HEK293T (cell line): ENCODE measurements around the gene TFF1.

Experiments used
- CTCF ChIA-PET: fragments of 350-600 bp; formaldehyde crosslinking; extraction: SDS; loops from one replicate; lab custom pipeline; 2021; ENCODE audit warnings: antibody characterized with exemption, inconsistent platforms; lab: Yijun Ruan, JAX
- POLR2A ChIA-PET: fragments of 350-600 bp; formaldehyde crosslinking; extraction: SDS; loops from one replicate; lab custom pipeline; 2020; ENCODE audit warnings: antibody characterized with exemption, inconsistent platforms; lab: Yijun Ruan, JAX
- DNase-seq: peaks from one replicate; pipeline ENCODE4 v3.0.0; 2012; ENCODE audit warnings: mixed read lengths; ENCODE audit errors: extremely low spot score
- ARNT ChIP-seq: fragments of 450-650 bp; IDR thresholded peaks from 2 replicates; pipeline ENCODE4 v1.6.1; 2017; ENCODE audit warnings: mild to moderate bottlenecking
- BHLHE40 ChIP-seq: fragments of 450-650 bp; IDR thresholded peaks from 2 replicates; pipeline ENCODE4 v1.6.1; 2016; ENCODE audit warnings: mild to moderate bottlenecking, moderate library complexity, borderline replicate concordance
- CTBP1 ChIP-seq: fragments of 450-650 bp; IDR thresholded peaks from 2 replicates; pipeline ENCODE4 v1.6.1; 2016; ENCODE audit warnings: borderline replicate concordance
- FOXA1 ChIP-seq: fragments of 450-650 bp; IDR thresholded peaks from 2 replicates; pipeline ENCODE4 v1.6.1; 2016; ENCODE audit warnings: mild to moderate bottlenecking
- FOXK2 ChIP-seq: fragments of 450-650 bp; IDR thresholded peaks from 2 replicates; pipeline ENCODE4 v1.6.1; 2016; ENCODE audit warnings: mild to moderate bottlenecking
- HDGF ChIP-seq: fragments of 450-650 bp; IDR thresholded peaks from 2 replicates; pipeline ENCODE4 v1.6.1; 2017; ENCODE audit warnings: antibody characterized with exemption, borderline replicate concordance
- L3MBTL2 ChIP-seq: fragments of 450-650 bp; conservative IDR thresholded peaks from 2 replicates; pipeline ENCODE4 v1.6.1; 2016; ENCODE audit warnings: mild to moderate bottlenecking
- LEF1 ChIP-seq: fragments of 450-650 bp; IDR thresholded peaks from 2 replicates; pipeline ENCODE4 v1.6.1; 2017; ENCODE audit warnings: mild to moderate bottlenecking, borderline replicate concordance
- NFRKB ChIP-seq: fragments of 450-650 bp; IDR thresholded peaks from 2 replicates; pipeline ENCODE4 v1.6.1; 2016; ENCODE audit warnings: mild to moderate bottlenecking, moderate library complexity
- PKNOX1 ChIP-seq: fragments of 450-650 bp; IDR thresholded peaks from 2 replicates; pipeline ENCODE4 v1.6.1; 2016
- SP1 ChIP-seq: fragments of 450-650 bp; IDR thresholded peaks from 2 replicates; pipeline ENCODE4 v1.6.1; 2017
- TARDBP ChIP-seq: fragments of 450-650 bp; IDR thresholded peaks from 2 replicates; pipeline ENCODE4 v1.6.1; 2016
- ZNF384 ChIP-seq: fragments of 450-650 bp; IDR thresholded peaks from 2 replicates; pipeline ENCODE4 v1.6.1; 2016

The TFF1 gene

DNA sequence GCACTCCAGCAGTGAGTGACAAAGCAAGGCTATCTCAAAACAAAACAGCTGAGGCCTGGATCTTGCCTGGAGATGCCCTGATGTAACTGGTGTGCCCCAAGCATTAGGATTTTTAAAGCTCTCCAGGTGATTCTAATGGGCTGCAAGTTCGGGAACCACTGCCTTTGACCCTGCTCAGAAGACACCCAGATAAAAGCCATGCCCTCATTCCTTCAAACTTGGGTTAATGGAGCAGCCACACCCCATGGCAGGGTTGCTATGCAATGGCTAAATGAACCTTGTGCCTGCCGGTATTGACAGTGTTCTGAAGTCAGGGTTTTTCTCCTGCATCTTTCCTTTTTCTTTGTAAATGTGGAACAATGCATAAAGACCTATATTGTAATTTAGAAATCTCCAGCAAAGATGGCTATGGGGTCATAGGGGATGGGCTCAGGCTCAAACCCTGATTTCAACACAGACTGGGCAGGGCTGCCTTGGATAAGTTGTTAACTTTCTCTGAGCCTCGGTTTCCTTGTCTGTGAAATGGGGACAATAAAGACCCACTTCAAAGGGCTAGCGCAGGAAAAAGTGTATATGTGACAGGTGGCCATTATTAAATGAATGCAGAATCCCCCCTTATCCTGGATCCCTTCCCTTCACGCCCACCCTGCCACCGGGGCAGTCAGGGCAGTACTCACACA is 51.6 kb downstream of the TFF1 start:
- POLR2A ChIA-PET = no interaction called here
- DNase-seq = no peak

DNA sequence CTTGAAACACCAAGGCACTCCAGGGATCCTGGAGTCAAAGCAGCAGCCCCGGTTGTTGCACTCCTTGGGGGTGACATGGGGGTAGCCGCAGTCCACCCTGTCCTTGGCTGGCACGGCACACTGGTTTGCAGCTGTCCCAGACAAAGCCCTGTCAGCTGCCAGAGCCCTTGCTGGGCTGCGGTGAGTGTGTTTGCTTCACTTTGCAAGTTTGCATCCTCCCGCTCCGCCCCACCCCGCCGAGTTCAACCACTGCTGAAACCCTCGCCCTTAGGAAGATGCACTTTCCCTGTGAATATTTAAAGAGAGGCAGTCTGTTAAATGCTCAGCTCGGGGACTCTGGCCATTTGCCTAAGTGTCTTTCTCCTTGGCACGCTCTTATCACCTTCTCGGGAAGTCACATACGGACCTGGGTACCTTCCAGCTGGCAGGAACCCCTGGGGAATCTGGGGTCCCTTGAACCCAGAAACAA is 52.8 kb downstream of the TFF1 start:
- TF ChIP-seq ZNF384 (no peak), SP1 (no peak), FOXK2 (no peak), FOXA1 (no peak), TARDBP (no peak), ARNT (no peak)
- POLR2A ChIA-PET = no interaction called here
- DNase-seq = no peak
- CTCF ChIA-PET = no interaction called here

More for the DNA sequence above, 51.6 kb downstream of the TFF1 start:
- CTCF ChIA-PET = no interaction called here
- no peak for TF ChIP-seq NFRKB
- TF ChIP-seq FOXA1 = no peak
- no peak for TF ChIP-seq HDGF
- TF ChIP-seq LEF1 = no peak
- no peak for TF ChIP-seq PKNOX1

GRCh38 chr21:42312626-42313104 is 53.7 kb downstream of the TFF1 start:
- DNase-seq = no peak
- TF ChIP-seq L3MBTL2 (no peak), BHLHE40 (no peak), CTBP1 (no peak), LEF1 (no peak), ARNT (no peak)
- POLR2A ChIA-PET = no interaction called here
- CTCF ChIA-PET = no interaction called here
